NB4 (cell line): ENCODE results near the gene APOBEC3B.

Source experiments
- CTCF ChIP-seq: IDR thresholded peaks from one replicate; pipeline ENCODE4 v1.5.1; 2012; ENCODE audit warnings: low read depth, low read length
- POLR2A ChIP-seq: IDR thresholded peaks from 2 replicates; pipeline ENCODE4 v1.6.1; 2011; ENCODE audit warnings: mild to moderate bottlenecking; ENCODE audit not compliant: insufficient read length; ENCODE audit errors: extremely low read depth

- TF ChIP-seq CTCF: no peak
- TF ChIP-seq POLR2A: no peak
These were observed 10.4 kb upstream of the APOBEC3B start for GRCh38 chr22:38971791-38972190.
